HG03159 (cell line): Measurements from ENCODE around the gene GAS7.

ENCODE experiments used
- ATAC-seq: cut with Tn5 transposase; IDR thresholded peaks from one replicate; pipeline ENCODE4 v1.9.1; 2021; ENCODE audit warnings: mild to moderate bottlenecking, moderate library complexity; ENCODE audit not compliant: unreplicated experiment

The GAS7 gene

DNA sequence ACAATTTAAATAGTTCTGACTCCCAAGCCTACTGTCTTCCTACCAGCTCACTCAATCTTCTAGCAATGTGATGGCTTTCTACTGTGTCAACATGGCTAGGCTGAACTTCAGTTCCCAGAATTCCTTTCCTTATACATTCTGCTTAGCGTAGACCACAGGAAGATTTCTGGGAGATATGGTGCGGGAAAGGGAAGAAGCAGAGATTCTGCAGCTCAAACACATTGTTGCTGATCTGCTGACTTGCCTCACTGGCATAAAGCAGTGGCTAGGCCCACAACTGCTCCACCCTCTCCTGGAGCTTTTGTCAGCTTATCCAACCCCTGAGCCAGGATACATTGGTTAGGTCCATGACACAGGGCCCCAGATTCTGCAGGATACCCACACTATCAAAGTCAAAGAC is 58.8 kb downstream of the GAS7 start:
- ATAC-seq = no peak

DNA sequence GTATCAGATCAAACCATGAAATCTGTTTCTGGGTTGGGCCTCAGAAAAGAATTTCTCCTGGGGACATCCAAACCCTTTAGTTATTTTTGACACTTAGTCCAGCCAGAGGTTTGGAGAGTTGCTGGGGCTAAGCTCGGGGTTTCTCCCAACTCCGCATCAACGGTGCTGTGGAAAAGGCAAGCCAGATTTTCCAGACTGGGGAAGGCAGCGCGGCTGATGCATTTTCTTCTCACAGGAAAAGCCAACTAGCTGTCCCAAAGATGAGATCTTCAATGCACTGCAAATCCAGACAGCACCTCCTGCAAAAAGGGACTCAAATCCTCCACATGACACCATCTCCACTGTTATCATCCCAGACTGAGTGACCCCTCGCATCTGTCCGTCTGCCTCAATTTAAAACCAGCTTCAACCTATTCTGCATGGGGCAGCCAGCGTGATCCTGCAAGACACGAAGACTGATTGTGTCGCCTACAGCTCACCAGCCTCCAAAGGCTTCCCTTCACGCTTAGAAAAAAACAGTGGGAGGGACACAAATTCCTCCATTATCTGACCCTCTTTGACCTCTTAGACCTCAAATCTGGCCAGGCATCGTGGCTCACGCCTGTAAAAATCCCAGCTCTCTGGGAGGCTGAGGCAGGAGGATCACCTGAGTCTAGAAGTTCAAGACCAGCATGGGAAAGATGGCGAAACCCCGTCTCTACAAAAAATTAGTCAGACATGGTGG is 62.0 kb downstream of the GAS7 start:
- ATAC-seq = no peak

DNA sequence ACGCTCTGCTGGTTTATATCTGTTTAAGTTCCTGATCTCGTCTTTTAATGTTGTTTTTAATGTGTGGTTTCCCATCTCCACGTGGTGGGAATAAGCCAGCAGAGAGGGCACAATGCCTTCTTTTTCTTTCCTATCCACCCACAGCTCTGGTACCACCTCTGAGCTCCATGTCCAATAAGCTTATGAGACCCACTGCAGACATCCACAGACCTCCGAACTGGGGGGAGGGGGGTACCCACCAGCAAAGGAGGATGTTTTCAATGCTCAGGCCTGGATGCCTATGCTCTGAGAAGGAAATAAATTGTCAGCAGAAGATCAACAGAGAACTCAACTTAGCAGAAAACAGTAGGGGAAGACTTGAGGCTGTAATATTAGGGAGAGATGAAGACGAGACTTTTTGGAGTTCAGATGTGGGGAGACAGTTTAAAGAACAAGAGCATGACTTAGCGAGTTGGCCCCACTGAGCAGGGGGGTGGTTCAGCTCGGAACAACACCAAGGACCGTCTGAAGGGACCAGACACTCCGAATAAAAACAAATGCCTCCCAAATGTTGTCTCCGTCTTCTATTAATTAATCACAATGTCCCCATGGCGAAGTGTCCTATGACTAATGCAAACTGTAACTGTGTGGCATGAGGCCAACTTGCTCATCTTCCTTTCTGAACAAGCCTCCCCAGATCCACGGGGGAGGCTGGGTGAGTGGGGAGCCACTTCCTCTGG is 62.7 kb downstream of the GAS7 start:
- no peak for ATAC-seq

DNA sequence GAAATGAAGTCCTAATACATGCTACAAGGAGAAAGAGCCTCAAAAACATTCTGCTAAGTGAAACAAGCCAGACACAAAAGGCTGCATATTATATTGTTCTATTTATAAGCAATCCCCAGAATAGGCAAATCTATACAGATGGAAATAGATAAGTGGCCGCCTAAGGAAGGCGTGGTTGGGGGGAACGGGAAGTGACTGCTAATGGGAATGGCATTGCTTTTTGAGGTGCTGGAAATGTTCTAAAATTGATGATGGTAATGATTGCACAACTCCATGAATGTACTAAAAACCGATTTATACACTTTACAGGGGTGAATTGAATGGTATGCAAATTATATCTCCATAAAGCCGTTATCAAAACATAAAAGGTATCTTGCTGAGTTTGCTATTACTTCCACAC is 67.7 kb downstream of the GAS7 start:
- ATAC-seq = no peak

DNA sequence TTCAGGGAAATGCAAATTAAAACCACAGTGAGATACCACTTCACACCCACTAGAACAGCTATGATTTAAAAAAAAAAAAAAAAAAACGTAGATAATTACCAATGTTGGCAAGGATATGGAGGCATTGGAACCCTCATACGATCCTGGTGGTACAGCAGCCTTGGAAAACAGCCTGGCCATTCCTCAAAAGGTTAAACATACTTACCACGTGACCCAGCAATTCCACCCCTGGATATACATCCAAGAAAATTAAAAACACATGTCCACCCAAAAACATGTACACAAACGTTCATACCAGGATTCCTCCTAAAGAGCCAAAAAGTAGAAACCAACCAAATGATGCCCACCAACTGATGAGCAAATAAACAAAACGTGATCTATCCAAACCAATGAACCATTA is 68.1 kb downstream of the GAS7 start:
- ATAC-seq = no peak

DNA sequence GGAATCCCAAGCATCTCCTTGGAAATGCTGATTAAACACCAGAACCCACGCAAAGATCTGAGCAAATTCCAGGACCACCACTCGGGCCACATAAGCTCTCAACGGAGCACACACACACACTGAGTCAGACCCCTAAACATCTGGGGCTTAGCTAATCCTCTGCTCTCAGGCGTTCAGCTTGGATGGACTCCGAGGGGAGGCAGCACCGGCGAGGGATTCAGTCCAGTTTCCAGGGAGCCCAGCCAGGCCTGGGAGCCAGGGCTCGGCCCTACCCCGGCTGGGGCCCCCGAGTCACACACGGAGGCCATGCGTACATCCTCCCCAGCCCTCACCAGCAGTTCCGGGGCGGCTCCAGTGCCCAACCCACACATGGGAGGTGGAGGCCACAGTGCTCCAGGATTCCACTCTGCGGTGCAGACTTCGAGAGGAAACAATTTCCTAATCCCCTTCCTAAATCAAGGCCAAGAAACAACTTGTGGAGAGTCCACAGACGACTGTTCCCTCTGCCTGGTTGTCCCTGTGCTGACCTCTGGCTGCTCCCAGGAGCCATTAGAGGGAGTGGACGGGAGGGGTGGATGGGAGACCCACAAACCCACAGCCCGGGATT is 70.5 kb downstream of the GAS7 start:
- no peak for ATAC-seq

DNA sequence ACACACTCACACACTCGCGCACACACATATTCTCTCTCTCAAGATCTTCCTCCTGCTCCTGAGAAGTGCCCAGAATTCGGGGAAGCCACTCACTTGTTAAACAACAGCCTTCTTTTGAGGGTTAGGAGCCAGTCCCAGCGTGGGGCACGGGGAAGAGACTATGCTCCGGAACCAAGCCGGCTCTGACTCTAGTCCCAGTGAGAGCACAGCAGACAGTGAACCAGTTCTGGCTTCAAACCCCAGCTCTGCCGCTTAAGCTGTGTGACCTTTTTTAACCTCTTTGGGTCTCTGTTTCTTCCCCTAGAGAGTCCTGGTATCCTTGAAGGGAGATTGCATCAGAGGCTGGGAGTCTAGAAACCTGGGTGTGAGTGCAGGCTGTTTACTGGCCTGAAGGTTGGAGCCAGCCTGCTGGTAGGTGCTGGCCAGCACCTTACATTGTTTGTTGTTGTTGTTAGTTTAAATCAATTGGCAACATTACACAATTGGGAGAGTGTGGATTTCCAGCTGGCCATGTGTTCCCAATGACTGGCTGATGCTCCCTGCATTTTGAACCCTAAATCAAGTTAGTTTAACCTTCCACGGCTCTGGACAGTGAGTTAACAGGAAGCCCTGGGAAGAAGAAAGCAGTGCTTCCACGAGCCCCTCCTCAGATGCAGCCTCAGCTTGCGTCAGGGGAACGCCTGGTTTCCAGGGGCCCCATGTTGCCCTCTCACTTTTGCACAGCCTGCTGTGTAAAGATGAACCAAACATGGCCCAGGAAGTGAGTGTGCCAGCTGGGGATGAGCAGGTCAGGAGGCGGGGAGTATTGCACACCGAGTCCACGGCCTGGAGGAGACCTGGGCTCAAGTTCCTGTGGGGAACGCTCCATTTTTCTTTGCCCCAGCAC is 71.5 kb downstream of the GAS7 start:
- no peak for ATAC-seq

DNA sequence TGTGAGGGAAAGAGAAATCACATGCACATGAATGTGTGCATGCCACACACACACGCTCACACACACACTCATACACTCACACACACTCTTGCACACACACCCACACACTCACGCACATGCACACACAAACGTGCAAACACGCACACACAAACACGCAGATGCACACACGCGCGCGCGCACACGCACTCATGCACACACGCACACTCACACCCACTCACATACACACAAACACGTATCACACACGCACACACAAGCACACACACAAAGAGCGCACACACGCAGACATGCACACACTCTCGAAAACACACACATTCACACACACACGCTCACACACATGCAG is 72.2 kb downstream of the GAS7 start:
- ATAC-seq = no peak

DNA sequence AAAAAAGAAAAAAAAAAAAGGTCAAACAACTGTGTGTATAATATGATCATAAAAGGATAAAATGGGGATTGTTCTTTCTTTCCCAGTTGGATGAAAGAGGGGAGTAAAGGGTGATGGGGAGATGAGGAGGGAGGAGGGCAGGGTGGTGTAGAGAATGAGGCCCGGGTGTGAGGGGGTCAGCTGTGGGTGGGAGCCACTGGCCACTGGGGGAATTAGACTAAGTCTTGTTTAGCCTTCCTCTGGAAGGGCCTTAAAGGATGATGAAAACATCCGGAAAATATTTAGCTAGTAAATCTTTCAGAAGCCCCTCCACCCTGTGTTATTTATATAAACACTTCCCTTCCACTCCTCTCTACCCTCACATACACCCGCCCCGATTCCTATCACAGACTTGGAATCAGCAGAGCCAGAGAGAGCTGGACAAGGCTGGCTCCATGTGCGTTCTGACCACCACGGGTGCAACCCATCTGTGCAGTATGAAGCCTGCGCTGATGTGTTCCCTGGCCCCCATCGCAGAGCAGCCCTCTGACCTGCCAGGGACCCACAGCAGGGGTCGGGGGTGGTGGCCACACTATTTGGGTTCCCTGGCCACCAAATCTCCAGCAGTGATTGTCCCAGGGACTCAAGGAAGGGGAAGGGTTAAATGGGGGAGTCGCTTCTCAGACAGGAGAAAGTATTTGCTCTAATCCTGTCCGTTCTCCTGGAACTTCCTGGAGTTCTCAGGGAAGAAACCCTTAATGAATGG is 72.7 kb downstream of the GAS7 start:
- ATAC-seq = no peak

DNA sequence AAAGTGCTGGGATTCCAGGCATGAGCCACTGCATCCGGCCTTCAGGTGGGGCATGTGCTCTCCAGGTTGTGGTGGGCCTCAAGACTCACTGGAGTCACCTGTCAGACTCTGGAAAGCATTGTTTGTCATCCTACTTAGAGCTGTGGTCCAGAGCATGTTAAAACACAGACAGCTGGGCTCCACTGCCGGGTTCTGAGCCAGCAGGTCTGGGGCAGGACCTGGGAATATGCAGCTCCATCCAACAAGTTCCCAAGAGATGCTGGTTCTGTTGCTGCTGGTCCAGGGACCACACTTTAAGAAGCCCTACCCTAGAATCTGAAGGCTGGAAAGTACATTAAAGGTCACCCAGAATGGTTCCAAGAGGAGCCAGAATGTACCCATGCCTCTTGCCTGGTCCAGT is 75.3 kb downstream of the GAS7 start:
- ATAC-seq = no peak

DNA sequence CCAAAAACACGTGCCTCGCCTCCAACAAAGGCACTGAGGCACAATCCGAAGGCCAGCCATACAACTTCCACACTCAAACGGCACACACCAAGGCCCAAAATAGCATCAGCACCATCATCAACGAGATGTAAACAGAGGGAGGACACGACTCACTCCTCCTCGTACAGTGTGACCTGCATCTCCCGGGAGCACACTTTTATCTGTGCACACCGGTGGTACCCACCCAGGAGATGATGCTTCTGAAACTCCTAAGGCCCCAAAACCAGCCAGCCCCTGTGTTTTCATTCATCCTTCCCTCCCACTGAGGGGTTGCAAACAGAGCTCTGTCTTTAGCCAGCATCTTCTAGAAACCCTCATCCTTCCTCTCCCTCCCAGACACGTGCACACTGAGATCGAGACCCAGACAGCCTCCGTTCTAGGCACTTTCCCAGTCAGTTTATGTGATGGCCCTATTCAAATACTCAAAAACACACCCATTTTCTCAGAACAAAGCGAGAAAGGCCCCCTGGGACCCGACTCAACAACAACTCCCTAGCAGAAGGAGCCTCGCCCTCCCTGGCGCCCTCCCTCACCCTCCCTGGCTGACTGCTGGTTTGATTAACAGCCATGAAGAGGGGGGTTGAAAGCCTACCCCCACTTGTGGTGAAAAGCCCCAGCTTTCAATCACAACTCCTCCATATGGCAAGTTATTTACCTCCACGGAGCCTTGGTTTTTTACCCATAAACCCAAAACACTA is 76.3 kb downstream of the GAS7 start:
- no peak for ATAC-seq

DNA sequence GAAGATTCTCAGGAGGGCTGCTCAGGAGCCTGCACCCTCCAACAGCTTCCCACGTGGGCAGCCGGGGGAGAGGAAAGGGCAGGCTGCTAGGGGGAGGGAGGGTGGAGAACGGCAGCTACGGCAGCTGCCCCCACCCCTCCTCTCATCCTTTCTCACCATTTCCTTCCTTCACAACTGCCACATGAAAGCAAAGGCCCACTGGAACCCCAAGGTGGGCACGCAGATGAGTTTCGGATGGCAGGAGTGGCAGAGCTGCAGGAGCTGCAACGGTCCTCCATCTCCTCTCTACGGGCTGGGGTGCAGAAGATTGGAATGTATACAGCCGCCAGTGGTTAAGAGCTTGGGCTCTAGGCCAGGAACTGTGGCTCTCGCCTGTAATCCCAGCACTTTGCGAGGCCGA is 77.7 kb downstream of the GAS7 start:
- no peak for ATAC-seq

DNA sequence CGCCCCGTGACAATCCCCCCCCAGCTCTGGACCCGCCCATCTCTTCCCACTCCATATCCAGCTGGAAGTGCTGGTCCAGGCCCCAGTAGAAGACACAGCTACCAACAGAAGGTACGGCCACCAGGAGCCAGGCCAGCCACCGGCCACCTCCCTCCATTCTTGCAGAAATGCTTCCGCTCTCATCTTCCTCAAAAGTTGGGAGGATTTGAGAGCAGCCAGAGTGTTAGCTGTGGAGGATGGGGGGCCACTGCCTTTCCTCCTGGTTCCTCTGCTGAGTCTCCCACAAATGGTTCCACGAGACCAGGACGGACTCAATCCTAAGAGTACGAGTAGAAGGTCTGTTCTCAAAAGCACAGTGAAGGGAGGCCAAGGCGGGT is 78.3 kb downstream of the GAS7 start:
- no peak for ATAC-seq

DNA sequence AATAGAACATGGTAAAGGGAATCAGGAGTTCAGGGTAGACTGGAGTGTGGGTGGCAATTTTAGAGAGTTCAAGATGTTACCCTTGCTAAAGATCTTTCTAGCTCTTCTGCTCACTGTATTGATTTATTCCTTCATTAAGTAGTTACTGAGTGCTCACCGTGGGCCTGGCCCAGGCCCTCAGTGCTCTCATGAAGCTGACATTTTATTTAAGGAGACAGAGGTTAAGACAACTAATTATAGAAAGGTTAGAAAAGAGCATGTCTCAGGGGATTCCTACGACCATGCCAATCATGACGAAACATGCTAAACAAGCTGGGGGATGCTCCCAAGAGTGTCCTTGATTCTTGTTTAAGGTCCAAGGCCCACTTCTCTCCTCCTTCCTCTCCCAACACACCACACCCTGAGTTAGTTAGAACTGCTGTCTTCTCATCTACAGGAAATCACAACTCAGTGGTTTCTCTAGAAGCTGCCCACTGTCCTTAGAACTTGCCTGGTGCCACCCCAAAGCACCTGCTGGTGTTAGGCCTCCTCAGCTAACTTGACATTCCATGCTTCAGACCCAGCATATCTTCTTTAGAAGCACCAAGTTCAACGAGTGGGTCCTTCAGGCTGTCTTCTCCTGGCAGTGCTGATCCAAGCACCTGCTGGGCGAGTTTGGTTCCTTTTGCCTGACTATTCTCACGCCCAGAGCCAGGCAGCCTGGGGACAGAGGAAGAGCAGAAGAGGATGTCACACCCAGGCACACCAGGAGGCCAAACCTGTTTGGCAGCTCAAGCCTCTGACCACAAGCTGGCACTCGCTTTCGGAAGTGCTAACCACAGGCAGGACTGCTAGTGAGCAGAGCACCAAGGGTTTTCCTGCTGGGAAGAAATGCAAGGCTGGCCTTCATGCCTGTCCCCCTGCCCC is 79.0 kb downstream of the GAS7 start:
- no peak for ATAC-seq

DNA sequence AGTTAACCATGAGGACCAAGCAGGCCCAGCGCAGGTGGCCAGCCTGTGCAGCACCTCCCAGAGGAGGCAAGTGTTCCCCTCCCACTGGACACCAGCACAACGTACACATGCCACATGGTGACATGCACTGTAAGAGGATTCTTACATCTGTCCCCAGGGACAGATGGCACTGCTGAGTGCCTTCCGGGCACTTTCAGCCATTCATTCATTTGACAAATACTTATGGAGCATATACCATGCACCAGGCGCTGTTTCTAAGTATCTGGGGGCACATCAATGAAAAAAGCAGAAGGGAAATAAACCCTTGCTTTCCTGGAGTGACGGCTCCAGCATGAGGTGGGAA is 79.6 kb downstream of the GAS7 start:
- ATAC-seq = no peak

DNA sequence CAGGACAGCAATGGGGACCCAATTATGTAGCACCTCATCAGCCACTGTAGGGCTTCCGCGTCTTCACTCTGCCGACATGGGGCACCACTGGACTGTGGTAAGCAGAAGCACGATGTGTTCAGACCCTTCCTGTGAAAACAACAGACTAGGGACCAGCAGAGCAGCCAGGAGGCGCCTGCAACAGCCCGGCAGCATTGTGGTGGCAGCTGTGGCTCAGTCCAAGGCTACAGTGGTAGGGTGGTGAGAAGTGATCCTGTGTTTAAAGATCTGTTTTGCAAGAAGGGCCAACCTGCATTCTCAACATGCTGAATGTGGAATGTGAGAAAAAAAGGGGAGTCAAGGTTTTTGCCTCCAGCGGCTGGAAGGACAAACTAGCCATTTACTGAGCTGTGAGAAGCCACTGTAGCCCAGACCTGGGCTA is 80.8 kb downstream of the GAS7 start:
- ATAC-seq = no peak

DNA sequence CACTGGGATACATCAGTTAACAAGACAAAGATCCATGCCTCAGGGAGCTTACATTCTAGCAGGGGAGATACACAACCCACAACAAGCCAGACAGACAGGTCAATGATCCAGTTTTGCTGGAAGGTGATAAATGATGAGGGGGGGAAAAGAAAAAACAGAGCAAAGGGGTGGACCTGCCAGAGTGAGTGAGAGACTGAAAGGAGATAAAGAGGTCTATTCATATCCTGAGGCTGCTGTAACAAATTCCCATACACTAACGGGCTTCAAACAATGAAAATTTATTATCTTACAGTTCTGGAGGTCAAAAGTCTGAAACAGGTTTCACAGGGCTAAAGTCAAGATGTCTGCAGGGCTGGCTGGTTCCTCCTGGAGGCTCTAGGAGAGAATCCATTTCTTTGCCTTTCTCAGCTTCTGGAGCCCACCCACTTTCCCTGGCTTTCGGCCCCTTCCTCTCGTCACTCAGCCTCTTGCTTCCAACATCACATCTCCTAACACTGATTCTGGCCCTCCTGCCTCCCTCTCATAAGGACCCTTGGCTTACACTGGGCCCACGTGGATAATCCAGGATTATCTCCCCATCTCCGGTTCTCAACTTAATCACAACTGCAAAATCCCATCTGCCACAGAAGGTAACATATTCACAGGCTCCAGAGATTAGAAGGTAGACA is 81.5 kb downstream of the GAS7 start:
- ATAC-seq = no peak

DNA sequence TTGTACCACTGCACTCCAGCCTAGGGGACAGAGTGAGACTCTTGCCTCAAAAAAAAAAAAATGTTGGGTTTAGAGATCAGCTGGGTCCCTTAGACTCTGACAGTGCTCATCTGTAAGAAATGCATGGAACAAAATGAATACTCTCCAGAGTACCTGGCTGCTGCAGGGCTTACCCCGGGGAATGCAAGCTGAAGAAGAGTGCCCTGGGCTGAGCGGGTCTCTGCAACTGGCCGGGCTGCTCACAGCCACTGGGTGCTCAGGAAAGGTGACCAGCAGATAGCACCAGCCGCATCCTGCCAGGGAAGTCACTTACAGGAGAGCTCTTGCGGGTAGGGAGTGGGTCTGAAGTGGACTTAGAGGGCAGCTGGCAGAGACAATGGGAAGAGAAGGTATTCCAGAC is 82.1 kb downstream of the GAS7 start:
- no peak for ATAC-seq

DNA sequence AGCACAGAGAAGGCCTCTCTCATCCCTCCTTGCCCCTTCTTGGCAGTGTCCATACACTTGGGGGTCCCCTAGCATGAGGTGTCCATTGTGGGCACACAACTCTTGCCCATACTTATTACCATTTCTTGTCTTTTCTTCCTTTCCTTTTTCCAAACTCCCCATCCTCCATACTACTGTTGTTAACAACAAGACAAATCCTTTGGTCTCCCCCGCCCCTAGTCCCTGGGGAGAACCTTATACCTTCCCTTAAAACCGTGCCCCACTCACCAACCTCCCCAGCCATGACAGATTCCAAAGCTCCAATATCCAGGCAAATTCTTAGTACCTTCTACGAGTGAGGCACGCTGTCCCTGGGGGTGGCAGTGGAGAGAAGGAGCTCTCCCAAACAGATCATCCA is 82.9 kb downstream of the GAS7 start:
- ATAC-seq = no peak
